Germinal center (tissue), 1 donor: Measurements from ENCODE around the gene LIX1L.

Experiments
- DNase-seq: peaks from one replicate; pipeline ENCODE4 v3.0.0; 2012; ENCODE audit warnings: mixed read lengths, low spot score

The LIX1L gene

GRCh38 chr1:145985502-145986439 lies 28.0 kb upstream of the LIX1L start:
- no peak for DNase-seq

GRCh38 chr1:145985129-145985501 lies 27.3 kb upstream of the LIX1L start:
- no peak for DNase-seq

GRCh38 chr1:145983960-145984830 lies 26.4 kb upstream of the LIX1L start:
- no peak for DNase-seq

- no peak for DNase-seq
These were observed 25.4 kb upstream of the LIX1L start for GRCh38 chr1:145983206-145983675.

- DNase-seq: no peak
These were observed 24.4 kb upstream of the LIX1L start for GRCh38 chr1:145982010-145982723.

GRCh38 chr1:145980457-145980994 lies 22.7 kb upstream of the LIX1L start:
- DNase-seq: no peak

GRCh38 chr1:145979746-145980456 lies 22.1 kb upstream of the LIX1L start:
- DNase-seq: no peak

GRCh38 chr1:145978854-145979745 lies 21.3 kb upstream of the LIX1L start:
- peak; percentile 87 for DNase-seq

- no peak for DNase-seq
These were observed 20.6 kb upstream of the LIX1L start for GRCh38 chr1:145978471-145978853.

- DNase-seq: peak; percentile 76
These were observed 20.0 kb upstream of the LIX1L start for GRCh38 chr1:145977486-145978470.

- no peak for DNase-seq
These were observed 19.2 kb upstream of the LIX1L start for GRCh38 chr1:145977016-145977415.

GRCh38 chr1:145975216-145975615 lies 17.4 kb upstream of the LIX1L start:
- DNase-seq: no peak

GRCh38 chr1:145974721-145975120 lies 16.9 kb upstream of the LIX1L start:
- DNase-seq: no peak

GRCh38 chr1:145972580-145972979 lies 14.8 kb upstream of the LIX1L start:
- no peak for DNase-seq

GRCh38 chr1:145967288-145967687 lies 9.5 kb upstream of the LIX1L start:
- DNase-seq: no peak

GRCh38 chr1:145965119-145965744 lies 7.4 kb upstream of the LIX1L start:
- no peak for DNase-seq

GRCh38 chr1:145964328-145965118 lies 6.7 kb upstream of the LIX1L start, which contains the start of the genes ANKRD34A and POLR3GL:
Gene ANKRD34A, minus strand, starts transcription at chr1:145964575. Its CDS starts 2,816 bp downstream, at chr1:145961759.
Gene POLR3GL, plus strand, starts transcription at chr1:145964690. Its CDS starts 10,176 bp downstream, at chr1:145974866.
- DNase-seq: peak; percentile 92
